Measurements from ENCODE around the gene TBCB.

The TBCB gene

GRCh38 chr19:36125557-36125956, 10.3 kb downstream of the TBCB start (continued):
- no peak for TF ChIP-seq ZNF266 (tag by site-specific recombination; IDR thresholded peaks at IDR 0.05; ENCODE audit: low read depth)
- no peak for TF ChIP-seq ZNF530 (tag by site-specific recombination; IDR thresholded peaks at IDR 0.05; ENCODE audit: low read depth)
- TF ChIP-seq ZNF501 (tag by site-specific recombination; IDR thresholded peaks at IDR 0.05), result no peak
- no peak for TF ChIP-seq ZBTB8A (tag by site-specific recombination; IDR thresholded peaks at IDR 0.05)
- TF ChIP-seq KLF16 (tag by site-specific recombination; IDR thresholded peaks at IDR 0.05), result no peak
- no peak for TF ChIP-seq CTCF (tag by site-specific recombination; IDR thresholded peaks at IDR 0.05)

GRCh38 chr19:36128392-36128736, 13.1 kb downstream of the TBCB start:
- CTCF ChIA-PET, result interaction anchor here (0.5 to 11.2 kb wide), 41 partner anchors 9 to 1834 kb away, joined by 3 to 289 read pairs (median 4); partner anchors contain the start of genes OVOL3, POLR2I, TBCB and ZNF146
- Histone ChIP-seq H3K4me1 (ENCODE audit: control insufficient read depth, insufficient read depth, low read length) (peaks cover 9% of the 10 kb centered on the region), H3K36me3 (ENCODE audit: control insufficient read depth in 2 of 2, insufficient read depth in 1 of 2, low read length in 2 of 2) (peaks cover 22 to 34% of the 10 kb centered on the region in 2 experiments), H3K9me3 (ENCODE audit: control insufficient read depth, insufficient read depth, low read depth, low read length) (peaks cover 2% of the 10 kb centered on the region), H3K27ac (ENCODE audit: extremely low read depth, low read depth, low read length) (peak overlapping the region; percentile 81), H3K4me3 (ENCODE audit: low read depth, low read length) (peak overlapping the region; percentile 34)
- POLR2A ChIA-PET, result interaction anchor here (0.6 to 6.3 kb wide), 35 partner anchors 8 to 1651 kb away, joined by 3 to 96 read pairs (median 6); partner anchors contain the start of genes ALKBH6, CAPNS1, COX6B1 and LIN37
- TF ChIP-seq ZNF624 (tag by site-specific recombination; IDR thresholded peaks at IDR 0.05) (no peak), MEIS1 (CRISPR knock-in tag; IDR thresholded peaks at IDR 0.05; ENCODE audit: borderline replicate concordance) (no peak), ZNF341 (tag by site-specific recombination; IDR thresholded peaks at IDR 0.05; ENCODE audit: low read depth) (peak; percentile 97), ZSCAN23 (tag by site-specific recombination; IDR thresholded peaks at IDR 0.05) (0 out of 2 replicates have a peak, but pooled peaks have one; percentile 12), ZNF223 (tag by site-specific recombination; IDR thresholded peaks at IDR 0.05) (no peak), TSHZ1 (tag by site-specific recombination; IDR thresholded peaks at IDR 0.05; ENCODE audit: borderline replicate concordance) (peak; percentile 48; the same call in 1 of the 2 replicates), ZBTB11 (tag by site-specific recombination; conservative IDR thresholded peaks at IDR 0.05; ENCODE audit: low read depth) (peak; percentile 23; the same call in 1 of the 2 replicates), ZNF623 (tag by site-specific recombination; IDR thresholded peaks at IDR 0.05) (peak; percentile 11; the same call in 1 of the 2 replicates), ZXDB (tag by site-specific recombination; IDR thresholded peaks at IDR 0.05) (no peak), ZNF423 (tag by site-specific recombination; IDR thresholded peaks at IDR 0.05) (no peak), ZBTB20 (tag by site-specific recombination; IDR thresholded peaks at IDR 0.05) (peak; percentile 82), ZFHX2 (tag by site-specific recombination; conservative IDR thresholded peaks at IDR 0.05) (no peak), ZNF670 (tag by site-specific recombination; IDR thresholded peaks at IDR 0.05; ENCODE audit: low read depth) (no peak), WT1 (tag by site-specific recombination; IDR thresholded peaks at IDR 0.05) (no peak), TCF7L2 (IDR thresholded peaks at IDR 0.05; ENCODE audit: borderline replicate concordance, low read depth, low read length) (no peak), HOXA7 (CRISPR knock-in tag; IDR thresholded peaks at IDR 0.05; ENCODE audit: borderline replicate concordance) (no peak), ZNF112 (tag by site-specific recombination; IDR thresholded peaks at IDR 0.05) (no peak), ZNF184 (tag by site-specific recombination; IDR thresholded peaks at IDR 0.05) (no peak)
- TF ChIP-seq, protein P1, sequence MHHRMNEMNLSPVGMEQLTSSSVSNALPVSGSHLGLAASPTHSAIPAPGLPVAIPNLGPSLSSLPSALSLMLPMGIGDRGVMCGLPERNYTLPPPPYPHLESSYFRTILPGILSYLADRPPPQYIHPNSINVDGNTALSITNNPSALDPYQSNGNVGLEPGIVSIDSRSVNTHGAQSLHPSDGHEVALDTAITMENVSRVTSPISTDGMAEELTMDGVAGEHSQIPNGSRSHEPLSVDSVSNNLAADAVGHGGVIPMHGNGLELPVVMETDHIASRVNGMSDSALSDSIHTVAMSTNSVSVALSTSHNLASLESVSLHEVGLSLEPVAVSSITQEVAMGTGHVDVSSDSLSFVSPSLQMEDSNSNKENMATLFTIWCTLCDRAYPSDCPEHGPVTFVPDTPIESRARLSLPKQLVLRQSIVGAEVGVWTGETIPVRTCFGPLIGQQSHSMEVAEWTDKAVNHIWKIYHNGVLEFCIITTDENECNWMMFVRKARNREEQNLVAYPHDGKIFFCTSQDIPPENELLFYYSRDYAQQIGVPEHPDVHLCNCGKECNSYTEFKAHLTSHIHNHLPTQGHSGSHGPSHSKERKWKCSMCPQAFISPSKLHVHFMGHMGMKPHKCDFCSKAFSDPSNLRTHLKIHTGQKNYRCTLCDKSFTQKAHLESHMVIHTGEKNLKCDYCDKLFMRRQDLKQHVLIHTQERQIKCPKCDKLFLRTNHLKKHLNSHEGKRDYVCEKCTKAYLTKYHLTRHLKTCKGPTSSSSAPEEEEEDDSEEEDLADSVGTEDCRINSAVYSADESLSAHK (tag by site-specific recombination; IDR thresholded peaks at IDR 0.05), result peak; percentile 95
- TF ChIP-seq, protein P2, sequence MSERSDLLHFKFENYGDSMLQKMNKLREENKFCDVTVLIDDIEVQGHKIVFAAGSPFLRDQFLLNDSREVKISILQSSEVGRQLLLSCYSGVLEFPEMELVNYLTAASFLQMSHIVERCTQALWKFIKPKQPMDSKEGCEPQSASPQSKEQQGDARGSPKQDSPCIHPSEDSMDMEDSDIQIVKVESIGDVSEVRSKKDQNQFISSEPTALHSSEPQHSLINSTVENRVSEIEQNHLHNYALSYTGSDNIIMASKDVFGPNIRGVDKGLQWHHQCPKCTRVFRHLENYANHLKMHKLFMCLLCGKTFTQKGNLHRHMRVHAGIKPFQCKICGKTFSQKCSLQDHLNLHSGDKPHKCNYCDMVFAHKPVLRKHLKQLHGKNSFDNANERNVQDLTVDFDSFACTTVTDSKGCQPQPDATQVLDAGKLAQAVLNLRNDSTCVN (tag by site-specific recombination; optimal IDR thresholded peaks at IDR 0.05), result no peak

Measured in HEK293 (cell line).